Adipocyte (in vitro differentiated cells): ENCODE results near the gene TBRG4.

Experiments used
- DNase-seq: peaks from one replicate; pipeline ENCODE4 v3.0.0-alpha.2; 2015; ENCODE audit warnings: low read depth
- H3K27me3 ChIP-seq: replicated peaks from 2 replicates; pipeline ENCODE4 v1.7.0; 2013; ENCODE audit warnings: mild to moderate bottlenecking, low read length, moderate library complexity; ENCODE audit not compliant: control insufficient read depth, insufficient read depth
- H3K36me3 ChIP-seq: 2 replicates; pipeline ENCODE4 v1.7.0; 2013; ENCODE audit warnings: low read length, mild to moderate bottlenecking, moderate library complexity; ENCODE audit not compliant: control insufficient read depth, insufficient read depth, severe bottlenecking
- H3K4me1 ChIP-seq: 2 replicates; pipeline ENCODE4 v1.7.0; 2013; ENCODE audit warnings: mild to moderate bottlenecking, low read length, moderate library complexity; ENCODE audit not compliant: control insufficient read depth, insufficient read depth
- H3K4me3 ChIP-seq: 2 replicates; pipeline ENCODE4 v1.7.0; 2013; ENCODE audit warnings: mild to moderate bottlenecking, low read length, moderate library complexity
- H3K9ac ChIP-seq: 2 replicates; pipeline ENCODE4 v1.7.0; 2013; ENCODE audit warnings: mild to moderate bottlenecking, low read length, moderate library complexity
- H3K9me3 ChIP-seq: 2 replicates; pipeline ENCODE4 v1.7.0; 2013; ENCODE audit warnings: mild to moderate bottlenecking, low read length, moderate library complexity; ENCODE audit not compliant: control insufficient read depth

TBRG4 gene

GRCh38 chr7:45055594-45056219 lies 55.8 kb downstream of the TBRG4 start:
- H3K4me3 ChIP-seq = no peak overlapping the region
- no peaks in the 10 kb centered on the region for H3K9me3 ChIP-seq
- DNase-seq = no peak

GRCh38 chr7:45055016-45055415 lies 56.5 kb downstream of the TBRG4 start:
- Histone ChIP-seq H3K4me1 (no peaks in the 10 kb centered on the region), H3K4me3 (no peak overlapping the region), H3K36me3 (peaks cover 10% of the 10 kb centered on the region), H3K27me3 (no peaks in the 10 kb centered on the region), H3K9ac (no peak overlapping the region), H3K9me3 (no peaks in the 10 kb centered on the region)
- no peak for DNase-seq

More at GRCh38 chr7:45055594-45056219, 55.8 kb downstream of the TBRG4 start:
- Histone ChIP-seq H3K36me3 (peaks cover 10% of the 10 kb centered on the region), H3K4me1 (no peaks in the 10 kb centered on the region), H3K9ac (no peak overlapping the region), H3K27me3 (no peaks in the 10 kb centered on the region)

- Histone ChIP-seq H3K27me3 (no peaks in the 10 kb centered on the region), H3K9ac (no peak overlapping the region), H3K9me3 (no peaks in the 10 kb centered on the region), H3K4me1 (no peaks in the 10 kb centered on the region), H3K4me3 (no peak overlapping the region), H3K36me3 (peaks cover 11% of the 10 kb centered on the region)
- DNase-seq = no peak
These were observed 57.1 kb downstream of the TBRG4 start for GRCh38 chr7:45054442-45054841.

- no peaks in the 10 kb centered on the region for H3K4me1 ChIP-seq
- no peak overlapping the region for H3K4me3 ChIP-seq
- H3K27me3 ChIP-seq = no peaks in the 10 kb centered on the region
- H3K9ac ChIP-seq = no peak overlapping the region
- DNase-seq = no peak
- no peaks in the 10 kb centered on the region for H3K9me3 ChIP-seq
- peaks cover 16% of the 10 kb centered on the region for H3K36me3 ChIP-seq
These were observed 57.6 kb downstream of the TBRG4 start for GRCh38 chr7:45053941-45054340.

- no peaks in the 10 kb centered on the region for H3K9me3 ChIP-seq
- H3K9ac ChIP-seq = no peak overlapping the region
- no peak overlapping the region for H3K4me3 ChIP-seq
- H3K4me1 ChIP-seq = no peaks in the 10 kb centered on the region
- H3K27me3 ChIP-seq = no peaks in the 10 kb centered on the region
- DNase-seq = no peak
- peaks cover 18% of the 10 kb centered on the region for H3K36me3 ChIP-seq
These were observed 58.1 kb downstream of the TBRG4 start for GRCh38 chr7:45053401-45053800.

- no peak overlapping the region for H3K4me3 ChIP-seq
- H3K9ac ChIP-seq = no peak overlapping the region
- DNase-seq = no peak
- no peaks in the 10 kb centered on the region for H3K4me1 ChIP-seq
- H3K9me3 ChIP-seq = no peaks in the 10 kb centered on the region
- no peaks in the 10 kb centered on the region for H3K27me3 ChIP-seq
- peaks cover 18% of the 10 kb centered on the region for H3K36me3 ChIP-seq
These were observed 59.5 kb downstream of the TBRG4 start for GRCh38 chr7:45052011-45052410.

GRCh38 chr7:45050198-45050597 lies 61.3 kb downstream of the TBRG4 start:
- DNase-seq = no peak
- Histone ChIP-seq H3K27me3 (no peaks in the 10 kb centered on the region), H3K4me1 (no peaks in the 10 kb centered on the region), H3K9ac (no peak overlapping the region), H3K4me3 (no peak overlapping the region), H3K36me3 (peaks cover 18% of the 10 kb centered on the region), H3K9me3 (no peaks in the 10 kb centered on the region)
